DOHH2 (cell line): Measurements from ENCODE around the gene SHISA6.

Source experiments
- H3F3A ChIP-seq: fragments of 200-600 bp; sonication (generic), shearing (Covaris generic); 2 replicates; pipeline ENCODE4 v1.6.0; 2016; ENCODE audit warnings: antibody characterized with exemption, mild to moderate bottlenecking; ENCODE audit not compliant: control insufficient read depth, insufficient read depth
- H3K27ac ChIP-seq: fragments of 200-600 bp; sonication (generic); 2 replicates; pipeline ENCODE4 v1.5.1; 2014; ENCODE audit warnings: low read depth, mild to moderate bottlenecking, low read length, moderate library complexity
- H3K27me3 ChIP-seq: fragments of 200-600 bp; sonication (generic); 2 replicates; pipeline ENCODE4 v1.6.1; 2014; ENCODE audit warnings: mild to moderate bottlenecking, low read length, mixed read lengths; ENCODE audit not compliant: control insufficient read depth
- H3K36me3 ChIP-seq: fragments of 200-600 bp; sonication (generic); 2 replicates; pipeline ENCODE4 v1.6.1; 2014; ENCODE audit warnings: mild to moderate bottlenecking, low read length, moderate library complexity, mixed read lengths; ENCODE audit not compliant: control insufficient read depth
- H3K4me1 ChIP-seq: fragments of 200-600 bp; sonication (generic); 2 replicates; pipeline ENCODE4 v1.6.1; 2014; ENCODE audit warnings: mild to moderate bottlenecking, low read length, mixed read lengths; ENCODE audit not compliant: control insufficient read depth
- H3K4me2 ChIP-seq: fragments of 200-600 bp; sonication (generic); 2 replicates; pipeline ENCODE4 v1.6.0; 2014; ENCODE audit warnings: mild to moderate bottlenecking, low read length, moderate library complexity
- H3K4me3 ChIP-seq: fragments of 200-600 bp; sonication (generic); 2 replicates; pipeline ENCODE4 v1.5.1; 2014; ENCODE audit warnings: mild to moderate bottlenecking, low read length, mixed read lengths
- H3K79me2 ChIP-seq: fragments of 200-600 bp; sonication (generic); 2 replicates; pipeline ENCODE4 v1.6.1; 2014; ENCODE audit warnings: mild to moderate bottlenecking, low read length, mixed read lengths; ENCODE audit not compliant: control insufficient read depth
- H3K9me2 ChIP-seq: fragments of 200-600 bp; sonication (generic); replicated peaks from 2 replicates; pipeline ENCODE4 v1.6.1; 2014; ENCODE audit warnings: mild to moderate bottlenecking, low read length, mixed read lengths; ENCODE audit not compliant: control insufficient read depth
- H3K9me3 ChIP-seq: fragments of 200-600 bp; sonication (generic); 2 replicates; pipeline ENCODE4 v1.6.1; 2014; ENCODE audit warnings: antibody characterized with exemption, low read length, mixed read lengths; ENCODE audit not compliant: control insufficient read depth, insufficient read depth
- H4K20me1 ChIP-seq: fragments of 200-600 bp; sonication (generic); 2 replicates; pipeline ENCODE4 v1.6.0; 2014; ENCODE audit warnings: low read depth, mild to moderate bottlenecking, antibody characterized with exemption, low read length, moderate library complexity; ENCODE audit not compliant: control insufficient read depth, insufficient read depth
- CTCF ChIP-seq: fragments of 200-600 bp; sonication (generic); IDR thresholded peaks from one replicate; pipeline ENCODE4 v1.5.1; 2014; ENCODE audit warnings: antibody characterized with exemption, mild to moderate bottlenecking, low read depth, low read length; ENCODE audit not compliant: poor library complexity, severe bottlenecking
- EZH2phosphoT487 ChIP-seq: fragments of 200-600 bp; sonication (generic); IDR thresholded peaks from 2 replicates; pipeline ENCODE4 v1.6.1; 2017; ENCODE audit warnings: borderline replicate concordance, mild to moderate bottlenecking, antibody characterized with exemption, low read length, moderate library complexity, mixed read lengths

The SHISA6 gene

GRCh38 chr17:11547853-11548252 is 306.8 kb downstream of the SHISA6 start:
- no peaks in the 10 kb centered on the region for H4K20me1 ChIP-seq
- no peaks in the 10 kb centered on the region for H3K9me2 ChIP-seq
- H3K79me2 ChIP-seq: no peaks in the 10 kb centered on the region
- no peak overlapping the region for H3K4me3 ChIP-seq
- TF ChIP-seq CTCF: no peak
- no peak for TF ChIP-seq EZH2phosphoT487
- H3K4me2 ChIP-seq: no peak overlapping the region
- no peaks in the 10 kb centered on the region for H3F3A ChIP-seq
- no peak overlapping the region for H3K27ac ChIP-seq
- no peaks in the 10 kb centered on the region for H3K27me3 ChIP-seq
- no peaks in the 10 kb centered on the region for H3K36me3 ChIP-seq
- H3K9me3 ChIP-seq: no peaks in the 10 kb centered on the region
- H3K4me1 ChIP-seq: no peaks in the 10 kb centered on the region

- no peaks in the 10 kb centered on the region for H3K4me1 ChIP-seq
- no peak overlapping the region for H3K4me3 ChIP-seq
- no peaks in the 10 kb centered on the region for H3K9me3 ChIP-seq
- no peaks in the 10 kb centered on the region for H3K27me3 ChIP-seq
- no peak overlapping the region for H3K4me2 ChIP-seq
- no peaks in the 10 kb centered on the region for H3K79me2 ChIP-seq
- no peaks in the 10 kb centered on the region for H3F3A ChIP-seq
- no peak overlapping the region for H3K27ac ChIP-seq
- no peaks in the 10 kb centered on the region for H4K20me1 ChIP-seq
- TF ChIP-seq EZH2phosphoT487: no peak
- TF ChIP-seq CTCF: no peak
- H3K9me2 ChIP-seq: no peaks in the 10 kb centered on the region
- no peaks in the 10 kb centered on the region for H3K36me3 ChIP-seq
Observed at GRCh38 chr17:11548398-11548797, 307.4 kb downstream of the SHISA6 start.

GRCh38 chr17:11550431-11550830 is 309.4 kb downstream of the SHISA6 start:
- no peaks in the 10 kb centered on the region for H3K36me3 ChIP-seq
- no peak overlapping the region for H3K4me2 ChIP-seq
- H3K4me1 ChIP-seq: no peaks in the 10 kb centered on the region
- no peaks in the 10 kb centered on the region for H3F3A ChIP-seq
- no peaks in the 10 kb centered on the region for H3K9me3 ChIP-seq
- no peaks in the 10 kb centered on the region for H3K27me3 ChIP-seq
- H4K20me1 ChIP-seq: no peaks in the 10 kb centered on the region
- H3K4me3 ChIP-seq: no peak overlapping the region
- TF ChIP-seq CTCF: no peak
- TF ChIP-seq EZH2phosphoT487: no peak
- H3K79me2 ChIP-seq: no peaks in the 10 kb centered on the region
- no peaks in the 10 kb centered on the region for H3K9me2 ChIP-seq
- H3K27ac ChIP-seq: no peak overlapping the region

- no peak overlapping the region for H3K27ac ChIP-seq
- no peaks in the 10 kb centered on the region for H3K9me3 ChIP-seq
- H3K4me3 ChIP-seq: no peak overlapping the region
- no peaks in the 10 kb centered on the region for H3K4me1 ChIP-seq
- H3K4me2 ChIP-seq: no peak overlapping the region
- no peaks in the 10 kb centered on the region for H3K79me2 ChIP-seq
- TF ChIP-seq EZH2phosphoT487 (no peak), CTCF (no peak)
- H3F3A ChIP-seq: no peaks in the 10 kb centered on the region
- H3K27me3 ChIP-seq: no peaks in the 10 kb centered on the region
- no peaks in the 10 kb centered on the region for H3K36me3 ChIP-seq
- no peaks in the 10 kb centered on the region for H3K9me2 ChIP-seq
- no peaks in the 10 kb centered on the region for H4K20me1 ChIP-seq
Observed at GRCh38 chr17:11551442-11551841, 310.4 kb downstream of the SHISA6 start.
